ENCODE measurements around the gene ARID2.

ARID2 gene

GRCh38 chr12:45912774-45913173 lies 183.3 kb downstream of the ARID2 start:
- TF ChIP-seq CTCF (IDR thresholded peaks at IDR 0.05; ENCODE audit: low read depth, low read length, missing control alignments) = no peak
- in situ Hi-C loops (cut with HindIII; ENCODE audit: low sequenced_read_pairs) = no loop called here
- no peak for DNase-seq (ENCODE audit: low read depth)
- no peak overlapping the region for H3K4me3 ChIP-seq (ENCODE audit: low read depth, low read length)

- DNase-seq (ENCODE audit: low read depth) = no peak
- in situ Hi-C loops (cut with HindIII; ENCODE audit: low sequenced_read_pairs) = no loop called here
- no peak for TF ChIP-seq CTCF (IDR thresholded peaks at IDR 0.05; ENCODE audit: low read depth, low read length, missing control alignments)
- no peak overlapping the region for H3K4me3 ChIP-seq (ENCODE audit: low read depth, low read length)
Measured at GRCh38 chr12:45913631-45914030, 184.1 kb downstream of the ARID2 start.

- H3K4me3 ChIP-seq (ENCODE audit: low read depth, low read length) = no peak overlapping the region
- TF ChIP-seq CTCF (IDR thresholded peaks at IDR 0.05; ENCODE audit: low read depth, low read length, missing control alignments) = no peak
- DNase-seq (ENCODE audit: low read depth) = peak; percentile 18
- in situ Hi-C loops (cut with HindIII; ENCODE audit: low sequenced_read_pairs) = no loop called here
Measured at GRCh38 chr12:45914090-45914489, 184.6 kb downstream of the ARID2 start.

GRCh38 chr12:45915405-45915804 lies 185.9 kb downstream of the ARID2 start:
- in situ Hi-C loops (cut with HindIII; ENCODE audit: low sequenced_read_pairs) = loop anchor here (5.0 kb wide), 1 partner anchor 42 kb away; no protein-coding TSS in a partner anchor
- H3K4me3 ChIP-seq (ENCODE audit: low read depth, low read length) = no peak overlapping the region
- no peak for DNase-seq (ENCODE audit: low read depth)
- TF ChIP-seq CTCF (IDR thresholded peaks at IDR 0.05; ENCODE audit: low read depth, low read length, missing control alignments) = no peak

GRCh38 chr12:45918818-45919217 lies 189.3 kb downstream of the ARID2 start:
- DNase-seq (ENCODE audit: low read depth) = no peak
- no peak overlapping the region for H3K4me3 ChIP-seq (ENCODE audit: low read depth, low read length)
- in situ Hi-C loops (cut with HindIII; ENCODE audit: low sequenced_read_pairs) = loop anchor here (5.0 kb wide), 1 partner anchor 38 kb away; no protein-coding TSS in a partner anchor
- no peak for TF ChIP-seq CTCF (IDR thresholded peaks at IDR 0.05; ENCODE audit: low read depth, low read length, missing control alignments)

GRCh38 chr12:45928309-45928708 lies 198.8 kb downstream of the ARID2 start:
- H3K4me3 ChIP-seq (ENCODE audit: low read depth, low read length) = no peak overlapping the region
- no peak for TF ChIP-seq CTCF (IDR thresholded peaks at IDR 0.05; ENCODE audit: low read depth, low read length, missing control alignments)
- no peak for DNase-seq (ENCODE audit: low read depth)
- in situ Hi-C loops (cut with HindIII; ENCODE audit: low sequenced_read_pairs) = no loop called here

- no peak for DNase-seq (ENCODE audit: low read depth)
- TF ChIP-seq CTCF (IDR thresholded peaks at IDR 0.05; ENCODE audit: low read depth, low read length, missing control alignments) = no peak
- H3K4me3 ChIP-seq (ENCODE audit: low read depth, low read length) = no peak overlapping the region
- in situ Hi-C loops (cut with HindIII; ENCODE audit: low sequenced_read_pairs) = no loop called here
Measured at GRCh38 chr12:45930369-45930768, 200.9 kb downstream of the ARID2 start.

All from astrocyte of the cerebellum (primary cell).